ENCODE results near the gene VGLL4. TPM values are rescaled to one million over a fixed set of nuclear protein-coding genes. Genes with fewer than 3 reads are reported as not detected.

Gene VGLL4
- total RNA-seq, 4 donors from 2014 or later = 53.4 to 128 (median 58.2) TPM

GRCh38 chr3:11583638-11584046, 60.1 kb downstream of the VGLL4 start:
- Histone ChIP-seq H3K27me3 (no peaks in the 10 kb centered on the region), H3K4me1 (peaks cover 12 to 85% (median 31%) of the 10 kb centered on the region in 3 donors)
- no peak for ATAC-seq

GRCh38 chr3:11583235-11583634, 60.5 kb downstream of the VGLL4 start:
- no peaks in the 10 kb centered on the region for H3K9me3 ChIP-seq
- H3K27me3 ChIP-seq = no peaks in the 10 kb centered on the region
- no peaks in the 10 kb centered on the region for H3K36me3 ChIP-seq
- ATAC-seq = no peak
- no peak overlapping the region for H3K4me3 ChIP-seq
- H3K27ac ChIP-seq = peak overlapping the region in 3 of 4 donors; percentile 68 to 80 (median 77)
- H3K4me1 ChIP-seq = peaks cover 12 to 82% (median 30%) of the 10 kb centered on the region in 3 donors
- TF ChIP-seq POLR2AphosphoS5 (IDR thresholded peaks at IDR 0.05) (no peak), POLR2A (IDR thresholded peaks at IDR 0.05) (no peak), CTCF (IDR thresholded peaks at IDR 0.05) (no peak), EP300 (IDR thresholded peaks at IDR 0.05) (no peak)

More at GRCh38 chr3:11583638-11584046, 60.1 kb downstream of the VGLL4 start:
- Histone ChIP-seq H3K27ac (peak overlapping the region in 3 of 4 donors; percentile 68 to 80 (median 77)), H3K36me3 (no peaks in the 10 kb centered on the region), H3K4me3 (no peak overlapping the region), H3K9me3 (no peaks in the 10 kb centered on the region)
- 11 to 34% methylated on average over 8 to 9 of the region's 10 CpGs for WGBS, 2 donors (ENCODE audit: low coverage in 1 of 2)
- TF ChIP-seq POLR2AphosphoS5 (IDR thresholded peaks at IDR 0.05) (no peak), EP300 (IDR thresholded peaks at IDR 0.05) (no peak), CTCF (IDR thresholded peaks at IDR 0.05) (no peak), POLR2A (IDR thresholded peaks at IDR 0.05) (no peak)

DNA sequence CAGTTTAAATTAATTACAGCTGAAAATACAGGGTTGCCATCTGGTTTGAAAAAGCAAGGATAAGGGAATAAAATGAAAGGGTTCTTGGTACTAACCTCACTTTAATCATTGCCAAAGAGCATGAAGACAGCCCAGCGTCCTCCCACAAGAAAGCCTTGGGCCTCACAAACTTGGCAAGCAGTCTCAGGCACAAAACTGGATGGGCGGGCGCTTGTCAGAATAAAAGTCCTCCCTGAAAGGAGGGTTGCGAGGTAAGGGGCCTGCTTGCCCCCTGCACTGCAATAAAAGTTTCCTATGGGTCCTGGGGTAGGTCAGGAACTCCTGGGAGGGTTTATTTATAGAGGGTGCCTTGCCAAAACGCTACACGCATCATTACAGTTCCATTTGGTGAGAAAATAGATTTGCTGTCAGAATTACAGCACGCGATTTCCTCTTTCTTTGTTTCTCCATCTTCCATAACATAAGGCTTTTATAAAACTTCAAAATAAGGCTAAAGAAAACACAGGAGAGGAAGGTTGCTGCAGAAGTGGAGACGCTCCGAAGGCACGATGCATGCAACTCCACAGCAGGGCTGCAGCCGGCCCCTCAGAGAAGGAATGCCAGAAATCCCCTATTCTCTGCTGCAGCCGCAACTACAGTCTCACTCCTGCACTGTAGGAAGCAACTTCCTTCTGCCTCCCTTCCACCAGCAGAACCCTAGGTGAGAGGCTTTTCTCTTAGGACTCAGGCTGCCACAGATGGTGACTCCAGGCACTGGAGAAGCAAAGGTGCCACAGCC, 61.3 kb downstream of the VGLL4 start:
- H3K27ac ChIP-seq = peak overlapping the region; percentile 55 to 80 (median 72)
- no peaks in the 10 kb centered on the region for H3K36me3 ChIP-seq
- TF ChIP-seq CTCF (IDR thresholded peaks at IDR 0.05) (no peak), POLR2AphosphoS5 (IDR thresholded peaks at IDR 0.05) (peak; percentile 39), EP300 (IDR thresholded peaks at IDR 0.05) (no peak), POLR2A (IDR thresholded peaks at IDR 0.05) (no peak)
- peaks cover 12 to 82% (median 30%) of the 10 kb centered on the region in 3 donors for H3K4me1 ChIP-seq
- no peaks in the 10 kb centered on the region for H3K9me3 ChIP-seq
- H3K4me3 ChIP-seq = peak overlapping the region; percentile 23 to 41
- no peaks in the 10 kb centered on the region for H3K27me3 ChIP-seq
- 1 to 5% methylated on average over 8 to 12 of the region's 13 CpGs for WGBS, 2 donors (ENCODE audit: low coverage in 1 of 2)
- peak; percentile 76 for ATAC-seq

DNA sequence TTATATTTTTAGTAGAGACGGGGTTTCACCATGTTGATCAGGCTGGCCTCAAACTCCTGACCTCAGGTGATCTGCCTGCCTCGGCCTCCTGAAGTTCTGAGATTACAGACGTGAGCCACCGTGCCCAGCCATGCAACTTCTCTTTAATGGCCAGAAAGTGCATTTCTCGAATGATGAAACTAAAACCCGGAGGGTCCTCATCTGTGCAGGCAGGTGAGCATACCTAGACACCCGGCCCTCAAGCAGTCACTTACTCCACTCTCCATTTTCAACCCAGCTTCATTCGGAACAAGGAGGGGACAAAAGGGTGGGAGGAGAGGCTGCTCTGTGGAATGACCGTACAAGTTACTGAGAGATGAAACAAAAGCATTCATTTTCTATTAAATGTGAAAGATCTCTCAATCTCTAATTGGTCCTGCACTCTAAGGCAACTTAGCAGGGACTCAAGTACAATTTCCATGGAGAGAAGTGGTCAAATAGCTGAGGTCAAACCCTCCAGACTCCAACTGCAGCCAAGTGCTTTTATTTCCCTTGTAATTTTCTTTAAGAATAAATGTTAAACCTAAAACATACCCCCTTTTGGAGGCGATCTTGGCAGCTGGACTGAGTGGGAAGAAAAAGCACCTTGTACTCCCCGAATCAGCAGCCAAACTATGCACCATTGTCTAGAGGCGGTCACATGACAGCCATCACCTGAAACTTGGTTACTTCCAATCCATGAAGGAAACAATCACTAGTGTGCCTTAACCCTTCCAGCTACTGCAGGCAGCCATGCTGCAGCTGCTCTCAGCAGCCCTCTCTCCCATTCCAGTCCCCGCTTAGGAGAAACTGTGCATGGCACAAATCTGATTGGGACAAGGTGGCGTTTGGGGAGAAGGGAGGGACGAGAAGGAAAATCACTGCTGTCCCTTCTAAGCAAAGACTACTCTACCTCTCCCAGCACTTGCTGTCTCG, 62.2 kb downstream of the VGLL4 start:
- Histone ChIP-seq H3K4me3 (peak overlapping the region; percentile 23 to 41), H3K27ac (peak overlapping the region; percentile 55 to 80 (median 72)), H3K36me3 (no peaks in the 10 kb centered on the region), H3K4me1 (peaks cover 12 to 82% (median 38%) of the 10 kb centered on the region in 3 donors), H3K9me3 (no peaks in the 10 kb centered on the region), H3K27me3 (no peaks in the 10 kb centered on the region)
- peak; percentile 21 for ATAC-seq
- TF ChIP-seq CTCF (IDR thresholded peaks at IDR 0.05) (no peak), EP300 (IDR thresholded peaks at IDR 0.05) (no peak), POLR2A (IDR thresholded peaks at IDR 0.05) (no peak), POLR2AphosphoS5 (IDR thresholded peaks at IDR 0.05) (no peak)
- 18 to 38% methylated on average over 5 to 12 of the region's 16 CpGs for WGBS, 2 donors (ENCODE audit: low coverage in 1 of 2)

Data from gastroesophageal sphincter (tissue), 4 donors.